IMR-90 (cell line): ENCODE results near the gene PAX5. TPM values are rescaled to one million over a fixed set of nuclear protein-coding genes. Genes with fewer than 3 reads are reported as not detected.

Experiments
- ATAC-seq: fragments of 200-7000 bp; cut with Tn5 transposase; 2 replicates; pipeline ENCODE4 v1.9.1; 2020; ENCODE audit warnings: low read depth, mild to moderate bottlenecking, moderate library complexity
- BruUV-seq: library from RNA; stranded (reverse); fragments of 400-500 nt; replicated peaks from 2 replicates; lab custom pipeline; 2021; lab: Mats Ljungman, UMichigan
- CTCF ChIA-PET: fragments of 300-600 bp; formaldehyde crosslinking; extraction: SDS; loops from one replicate; lab custom pipeline; 2021; ENCODE audit warnings: antibody characterized with exemption; lab: Yijun Ruan, JAX
- POLR2A ChIA-PET: fragments of 300-600 bp; sonication (Branson Sonifier 250); formaldehyde crosslinking; loops from one replicate; lab custom pipeline; 2022; ENCODE audit warnings: antibody characterized with exemption; ENCODE audit not compliant: unreplicated experiment; lab: Charles Lee
- DNase-seq: peaks from one replicate; pipeline ENCODE4 v3.0.0; 2013
- H2AFZ ChIP-seq: replicated peaks from 2 replicates; pipeline ENCODE3; 2013; ENCODE audit warnings: low read length, mild to moderate bottlenecking; ENCODE audit not compliant: poor library complexity
- H2AK5ac ChIP-seq: 2 replicates; pipeline ENCODE4 v1.6.1; 2013; ENCODE audit warnings: low read depth, low read length, inconsistent platforms
- H2AK9ac ChIP-seq: replicated peaks from 2 replicates; pipeline ENCODE3; 2013; ENCODE audit warnings: mild to moderate bottlenecking, low read depth, low read length, moderate library complexity; ENCODE audit not compliant: poor library complexity
- H2BK120ac ChIP-seq: 2 replicates; pipeline ENCODE4 v1.6.1; 2013; ENCODE audit warnings: low read depth, low read length, inconsistent platforms
- H2BK15ac ChIP-seq: 3 replicates; pipeline ENCODE4 v1.6.1; 2013; ENCODE audit warnings: low read depth, low read length, inconsistent platforms
- H2BK20ac ChIP-seq: 2 replicates; pipeline ENCODE4 v1.6.1; 2013; ENCODE audit warnings: low read depth, mild to moderate bottlenecking, inconsistent platforms, low read length, moderate library complexity
- H2BK5ac ChIP-seq: 2 replicates; pipeline ENCODE4 v1.6.1; 2013; ENCODE audit warnings: mild to moderate bottlenecking, low read depth, low read length, inconsistent platforms; ENCODE audit not compliant: poor library complexity, severe bottlenecking
- H3K14ac ChIP-seq: replicated peaks from 2 replicates; pipeline ENCODE4 v1.6.1; 2013; ENCODE audit warnings: low read depth, low read length, inconsistent platforms
- H3K18ac ChIP-seq: 2 replicates; pipeline ENCODE4 v1.6.1; 2013; ENCODE audit warnings: low read depth, low read length, control low read depth
- H3K23ac ChIP-seq: 2 replicates; pipeline ENCODE4 v1.6.1; 2013; ENCODE audit warnings: low read depth, low read length, inconsistent platforms
- H3K27ac ChIP-seq: 2 replicates; pipeline ENCODE4 v1.5.1; 2013; ENCODE audit warnings: mild to moderate bottlenecking, control low read depth, low read length; ENCODE audit not compliant: insufficient read depth
- H3K27me3 ChIP-seq: 2 replicates; pipeline ENCODE4 v1.6.1; 2013; ENCODE audit warnings: low read length; ENCODE audit not compliant: control insufficient read depth, insufficient read depth
- H3K36me3 ChIP-seq: 2 replicates; pipeline ENCODE4 v1.6.1; 2013; ENCODE audit warnings: low read length, mixed read lengths; ENCODE audit not compliant: control insufficient read depth, insufficient read depth
- H3K4ac ChIP-seq: 2 replicates; pipeline ENCODE4 v1.6.1; 2013; ENCODE audit warnings: low read depth, low read length, inconsistent platforms
- H3K4me1 ChIP-seq: 2 replicates; pipeline ENCODE4 v1.6.1; 2013; ENCODE audit warnings: low read length, mixed read lengths; ENCODE audit not compliant: control insufficient read depth, insufficient read depth
- H3K4me2 ChIP-seq: 2 replicates; pipeline ENCODE4 v1.6.1; 2013; ENCODE audit warnings: low read depth, mild to moderate bottlenecking, control low read depth, low read length, moderate library complexity
- H3K4me3 ChIP-seq: 2 replicates; pipeline ENCODE4 v1.5.1; 2013; ENCODE audit warnings: low read depth, mild to moderate bottlenecking, control low read depth, low read length, moderate library complexity; ENCODE audit not compliant: insufficient read depth
- H3K56ac ChIP-seq: 2 replicates; pipeline ENCODE4 v1.6.1; 2013; ENCODE audit warnings: low read length, inconsistent platforms; ENCODE audit not compliant: insufficient read depth; ENCODE audit errors: extremely low read depth
- H3K79me1 ChIP-seq, 2 experiments: 2 replicates each; pipeline ENCODE4 v1.6.1; 2013; ENCODE audit warnings: low read length in 2 of 2, inconsistent platforms in 1 of 2, low read depth in 1 of 2
- H3K9ac ChIP-seq: 2 replicates; pipeline ENCODE4 v1.6.1; 2013; ENCODE audit warnings: low read depth, low read length, control low read depth
- H3K9me1 ChIP-seq: 2 replicates; pipeline ENCODE4 v1.6.1; 2013; ENCODE audit warnings: low read length, inconsistent platforms; ENCODE audit not compliant: insufficient read depth
- H3K9me3 ChIP-seq: 2 replicates; pipeline ENCODE4 v1.6.1; 2013; ENCODE audit warnings: low read length; ENCODE audit not compliant: control insufficient read depth, insufficient read depth
- H4K20me1 ChIP-seq: 2 replicates; pipeline ENCODE4 v1.6.1; 2013; ENCODE audit warnings: low read length, inconsistent platforms; ENCODE audit not compliant: insufficient read depth
- H4K5ac ChIP-seq: 2 replicates; pipeline ENCODE4 v1.6.1; 2013; ENCODE audit warnings: mild to moderate bottlenecking, low read depth, low read length, control low read depth
- H4K8ac ChIP-seq, 2 experiments: 2 replicates each; pipeline ENCODE4 v1.6.1; 2013; ENCODE audit warnings: low read depth in 2 of 2, low read length in 2 of 2, control low read depth in 1 of 2, inconsistent platforms in 1 of 2
- H4K91ac ChIP-seq: 2 replicates; pipeline ENCODE4 v1.6.1; 2013; ENCODE audit warnings: low read depth, low read length, inconsistent platforms; ENCODE audit not compliant: insufficient read depth
- BHLHE40 ChIP-seq: fragments of 150-350 bp; IDR thresholded peaks from 2 replicates; pipeline ENCODE4 v1.6.1; 2016; ENCODE audit warnings: mild to moderate bottlenecking, low read depth, low read length
- MAFK ChIP-seq: IDR thresholded peaks from 2 replicates; pipeline ENCODE4 v1.6.1; 2012; ENCODE audit warnings: low read depth, low read length, improper control_type of control experiment
- MXI1 ChIP-seq: IDR thresholded peaks from 2 replicates; pipeline ENCODE4 v1.6.1; 2012; ENCODE audit warnings: low read depth, mild to moderate bottlenecking, low read length, moderate library complexity, borderline replicate concordance
- WGBS, 2 experiments: methylation state at CpG; one replicate each; pipeline versions ENCODE4 v1.1.5 to v1.1.7; 2013; ENCODE audit warnings: missing lambda C conversion rate in 2 of 2; ENCODE audit not compliant: insufficient read length in 1 of 2; ENCODE audit errors: extremely low coverage in 2 of 2; 5-methylcytosine and 5-hydroxymethylcytosine counted together
- dilution Hi-C: fragments of 300-500 bp; cut with HindIII; formaldehyde crosslinking; loops from one replicate; pipeline ENCODE4 v1.14.3; 2018; ENCODE audit warnings: low sequenced_read_pairs; ENCODE audit not compliant: unreplicated experiment
- in situ Hi-C: fragments of 300-500 bp; cut with MboI; formaldehyde crosslinking; loops from 3 replicates; pipeline ENCODE4 v1.14.3; 2019; ENCODE audit warnings: low sequenced_read_pairs, inconsistent platforms, mixed read lengths
- intact Hi-C: fragments of 100-400 bp; cut with micrococcal nuclease; formaldehyde crosslinking; loops from 2 replicates; pipeline ENCODE4 v1.10.0; 2022
- polyA plus RNA-seq, 3 experiments: library from polyadenylated mRNA; depleted of rRNA; stranded (reverse); fragments of >200 nt; gene quantifications; 2 replicates each; pipeline ENCODE4 v1.2.3, GENCODE V29; 2012; ENCODE audit warnings: low replicate concordance in 1 of 3
- total RNA-seq: library from RNA; depleted of rRNA; stranded (reverse); fragments of >200 nt; gene quantifications from 2 replicates; pipeline ENCODE4 v1.2.3, GENCODE V29; 2012

Gene PAX5
- total and polyA plus RNA-seq, 2 of the 4 experiments (the other 2 are of a cell fraction) = not detected

DNA sequence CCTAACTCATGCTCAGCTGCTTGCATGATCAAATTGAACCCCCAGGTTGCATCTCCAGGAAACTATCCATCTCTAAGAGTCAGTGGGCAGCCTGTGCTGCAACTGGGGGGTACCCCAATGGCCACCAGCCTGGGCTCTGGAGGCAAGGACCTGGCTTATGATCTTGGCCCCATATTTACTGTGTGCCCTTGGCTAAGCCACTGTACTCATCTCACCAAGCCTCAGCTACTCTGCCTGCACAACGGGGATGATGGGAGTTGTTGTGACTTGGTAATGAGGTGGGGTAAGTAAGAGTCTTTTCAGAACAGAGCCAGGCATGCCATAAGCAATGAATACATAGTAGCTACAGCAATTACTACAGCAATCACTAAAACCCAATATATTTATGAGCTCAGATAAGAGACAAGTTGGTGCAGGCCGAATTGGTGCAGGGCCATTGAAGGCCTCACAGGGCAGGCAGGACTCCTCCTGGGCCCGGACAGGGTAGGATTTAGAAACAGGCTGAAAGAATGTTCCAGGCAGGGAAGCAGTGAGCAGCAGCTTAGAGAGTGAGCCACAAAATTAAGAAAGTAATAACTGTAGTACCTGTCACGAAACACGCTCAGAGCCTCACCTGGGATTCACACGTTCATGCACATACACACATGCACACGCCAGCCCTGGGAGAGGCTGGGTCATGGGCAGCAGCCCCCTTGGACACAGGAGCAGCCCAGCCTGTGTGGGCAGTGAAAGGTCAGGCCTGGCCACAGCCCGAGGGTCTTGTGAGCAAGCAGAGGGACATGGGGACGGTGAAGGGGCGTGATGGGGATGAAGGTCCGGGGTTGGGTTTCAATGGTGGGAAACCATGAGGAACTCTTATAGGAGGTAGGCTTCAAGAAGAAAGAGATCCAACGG, 74.1 kb downstream of the PAX5 start (continued):
- TF ChIP-seq MXI1 = no peak

DNA sequence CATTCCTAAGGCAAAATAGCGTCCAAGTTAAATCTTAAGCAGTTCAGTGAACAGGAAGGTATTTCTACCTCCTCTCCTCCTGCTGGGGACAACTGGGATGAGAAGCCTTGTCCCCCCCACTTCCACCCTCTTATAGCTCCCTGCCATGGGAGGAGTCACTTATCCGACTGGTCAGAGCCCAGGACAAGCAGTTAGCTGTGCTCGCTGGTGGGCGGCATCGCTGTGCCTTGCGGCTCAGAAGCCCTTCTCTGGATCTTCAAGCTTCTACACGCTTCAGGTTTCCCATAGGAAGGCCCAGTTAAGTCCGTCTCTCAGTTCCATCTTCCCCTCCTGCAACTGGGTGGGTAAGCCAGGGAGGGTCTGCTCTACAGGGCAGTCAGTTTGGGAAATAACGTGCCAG, 77.2 kb downstream of the PAX5 start:
- H2AK9ac ChIP-seq = no peak overlapping the region
- no peak overlapping the region for H2BK5ac ChIP-seq
- no peak overlapping the region for H3K4me2 ChIP-seq
- no TSS peak for BruUV-seq
- no peak overlapping the region for H2AK5ac ChIP-seq
- H3K23ac ChIP-seq = no peak overlapping the region
- H4K20me1 ChIP-seq = no peaks in the 10 kb centered on the region
- ChIA-PET CTCF (no interaction called here), POLR2A (no interaction called here)
- no peaks in the 10 kb centered on the region for H3K9me3 ChIP-seq
- H3K56ac ChIP-seq = no peak overlapping the region
- H3K27me3 ChIP-seq = peaks cover 24% of the 10 kb centered on the region
- no peak overlapping the region for H2BK15ac ChIP-seq
- H2BK20ac ChIP-seq = no peak overlapping the region
- 83% methylated on average over 1 of the region's 9 CpGs; no CpG with 5 or more reads in 1 of the 2 experiments for WGBS, 2 experiments
- H4K91ac ChIP-seq = no peak overlapping the region
- H3K14ac ChIP-seq = no peak overlapping the region
- no peak overlapping the region for H3K9ac ChIP-seq
- DNase-seq (no peak), ATAC-seq (no peak)
- dilution Hi-C loops (no loop called here), in situ Hi-C loops (no loop called here), intact Hi-C loops (no loop called here)
- H3K4ac ChIP-seq = no peak overlapping the region
- no peaks in the 10 kb centered on the region for H3K4me1 ChIP-seq
- no peak overlapping the region for H2BK120ac ChIP-seq
- H3K79me1 ChIP-seq = no peaks in the 10 kb centered on the region
- H3K4me3 ChIP-seq = no peak overlapping the region
- no peak overlapping the region for H3K18ac ChIP-seq
- no peak overlapping the region for H4K5ac ChIP-seq
- H4K8ac ChIP-seq = no peak overlapping the region
- H3K36me3 ChIP-seq = no peaks in the 10 kb centered on the region
- no peak overlapping the region for H3K27ac ChIP-seq
- no peak for TF ChIP-seq MAFK
- TF ChIP-seq BHLHE40 = no peak
- no peak for TF ChIP-seq MXI1
- H2AFZ ChIP-seq = no peak overlapping the region
- no peaks in the 10 kb centered on the region for H3K9me1 ChIP-seq
